Activated CD8-positive, alpha-beta memory T cell treated with anti-CD3 and anti-CD28 coated beads, Interleukin-2, amount 50 U/mL, for 1 hour (primary cell): ENCODE data around the gene FAF1.

Experiments used
- DNase-seq: peaks from one replicate; pipeline ENCODE4 v3.0.0-alpha.2; 2020; ENCODE audit errors: extremely low read depth

Gene FAF1

GRCh38 chr1:50978144-50978851 is 18.2 kb upstream of the FAF1 start:
- no peak for DNase-seq

- no peak for DNase-seq
Measured at GRCh38 chr1:50977575-50978143, 17.6 kb upstream of the FAF1 start.

GRCh38 chr1:50976890-50977574 is 17.0 kb upstream of the FAF1 start:
- DNase-seq = no peak

- no peak for DNase-seq
Measured at GRCh38 chr1:50976111-50976889, 16.2 kb upstream of the FAF1 start.

GRCh38 chr1:50975436-50975835 is 15.4 kb upstream of the FAF1 start:
- no peak for DNase-seq

GRCh38 chr1:50974618-50974935 is 14.5 kb upstream of the FAF1 start:
- DNase-seq = no peak

GRCh38 chr1:50973875-50974617 is 14.0 kb upstream of the FAF1 start:
- DNase-seq = no peak

- DNase-seq = no peak
Measured at GRCh38 chr1:50973255-50973654, 13.2 kb upstream of the FAF1 start.

GRCh38 chr1:50972766-50973165 is 12.7 kb upstream of the FAF1 start:
- DNase-seq = no peak

GRCh38 chr1:50971748-50972305 is 11.8 kb upstream of the FAF1 start:
- DNase-seq = no peak

GRCh38 chr1:50970931-50971582 is 11.0 kb upstream of the FAF1 start:
- no peak for DNase-seq

GRCh38 chr1:50970509-50970887 is 10.4 kb upstream of the FAF1 start:
- DNase-seq = no peak

GRCh38 chr1:50969611-50970508 is 9.8 kb upstream of the FAF1 start, which contains the start of gene CDKN2C:
Gene CDKN2C, plus strand, starts transcription at chr1:50970245. Its CDS starts 124 bp downstream, at chr1:50970369.
- no peak for DNase-seq

GRCh38 chr1:50968821-50969610 is 8.9 kb upstream of the FAF1 start:
- DNase-seq = no peak

- peak; percentile 55 for DNase-seq
Measured at GRCh38 chr1:50968158-50968820, 8.2 kb upstream of the FAF1 start.

- DNase-seq = no peak
Measured at GRCh38 chr1:50967416-50968157, 7.5 kb upstream of the FAF1 start.

GRCh38 chr1:50966991-50967390 is 6.9 kb upstream of the FAF1 start:
- DNase-seq = no peak

- no peak for DNase-seq
Measured at GRCh38 chr1:50964863-50965262, 4.8 kb upstream of the FAF1 start.
